ENCODE data around the gene WT1.

DNA sequence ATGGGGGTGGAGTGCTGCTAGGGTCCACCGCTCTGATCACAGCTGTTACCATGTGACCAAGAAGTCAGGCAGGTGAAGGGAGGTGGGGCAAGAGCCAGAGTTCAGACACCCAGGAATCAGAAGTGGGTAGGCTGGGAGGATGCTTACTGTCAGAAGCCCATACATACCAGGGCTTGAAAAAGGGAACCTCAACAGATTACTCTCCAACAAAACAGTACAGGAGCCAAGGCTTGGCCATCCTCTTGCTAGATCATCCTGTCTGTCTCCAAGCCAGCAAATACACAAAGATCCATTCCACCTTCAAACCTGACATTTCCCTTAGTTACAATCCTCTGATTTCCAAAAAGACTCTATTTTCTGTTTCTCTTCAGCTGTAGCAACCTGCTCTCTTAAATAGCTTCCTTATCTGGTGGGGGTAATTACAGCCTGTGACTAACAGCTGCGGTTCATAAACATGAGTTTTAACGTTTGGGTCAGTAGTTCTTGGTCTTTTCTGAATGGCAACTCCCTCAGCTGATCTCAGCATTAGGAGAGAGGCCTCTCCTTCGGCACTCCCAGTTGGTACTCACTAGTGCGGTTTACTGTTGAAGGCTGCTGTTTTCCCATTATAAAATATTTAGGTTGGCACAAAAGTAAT is 31.1 kb upstream of the WT1 start:
- TF ChIP-seq CTCF (IDR thresholded peaks at IDR 0.05) (no peak), POLR2A (IDR thresholded peaks at IDR 0.05) (no peak)

Data from heart left ventricle (tissue), 13 donors.